ENCODE results near the gene CEMIP2. TPM values are rescaled to one million over a fixed set of nuclear protein-coding genes. Genes with fewer than 3 reads are reported as not detected.
"Not testable (repeated sequence)": the region's sequence is repeated elsewhere in the genome, so short reads cannot be mapped to it uniquely, and the experiment has no call there.

The CEMIP2 gene
- total RNA-seq, 3 donors from 2014 or later = 63.6 to 124 (median 99.3) TPM

GRCh38 chr9:71812385-71812784 is 44.1 kb upstream of the CEMIP2 start:
- ATAC-seq (no peak), DNase-seq (no peak)
- H3K4me3 ChIP-seq = no peak overlapping the region
- no peaks in the 10 kb centered on the region for H3K4me1 ChIP-seq (ENCODE audit: low read depth)
- intact Hi-C loops (cut with DNase I, micrococcal nuclease) = no loop called here
- no peaks in the 10 kb centered on the region for H3K36me3 ChIP-seq (ENCODE audit: low read depth)
- TF ChIP-seq CTCF (IDR thresholded peaks at IDR 0.05) = no peak
- H3K9me3 ChIP-seq = no peaks in the 10 kb centered on the region

- Histone ChIP-seq H3K9me3 (no peaks in the 10 kb centered on the region), H3K4me3 (no peak overlapping the region), H3K36me3 (ENCODE audit: low read depth) (no peaks in the 10 kb centered on the region), H3K4me1 (ENCODE audit: low read depth) (peaks cover 5% of the 10 kb centered on the region)
- TF ChIP-seq CTCF (IDR thresholded peaks at IDR 0.05) = no peak
- ATAC-seq (no peak), DNase-seq (no peak)
- intact Hi-C loops (cut with DNase I, micrococcal nuclease) = loop anchor here in 1 of 2 donors (10.0 kb wide), 1 partner anchor 217 kb away; no protein-coding TSS in a partner anchor
These were observed 39.8 kb upstream of the CEMIP2 start for GRCh38 chr9:71808068-71808467.

- TF ChIP-seq CTCF (IDR thresholded peaks at IDR 0.05) = peak; percentile 63
These were observed 38.6 kb upstream of the CEMIP2 start for GRCh38 chr9:71806901-71807307.

GRCh38 chr9:71805096-71805495 is 36.8 kb upstream of the CEMIP2 start:
- intact Hi-C loops (cut with DNase I, micrococcal nuclease) = loop anchor here in 1 of 2 donors (10.0 kb wide), 1 partner anchor 220 kb away; no protein-coding TSS in a partner anchor
- H3K9me3 ChIP-seq; ATAC-seq; H3K4me1 ChIP-seq (ENCODE audit: low read depth); H3K36me3 ChIP-seq (ENCODE audit: low read depth); DNase-seq; H3K4me3 ChIP-seq: not testable (repeated sequence)

More at GRCh38 chr9:71806901-71807307, 38.6 kb upstream of the CEMIP2 start:
- H3K36me3 ChIP-seq (ENCODE audit: low read depth) = no peaks in the 10 kb centered on the region
- H3K4me1 ChIP-seq (ENCODE audit: low read depth) = peaks cover 5% of the 10 kb centered on the region
- no peaks in the 10 kb centered on the region for H3K9me3 ChIP-seq
- intact Hi-C loops (cut with DNase I, micrococcal nuclease) = loop anchor here in 1 of 2 donors (10.0 kb wide), 1 partner anchor 218 kb away; no protein-coding TSS in a partner anchor
- no peak overlapping the region for H3K4me3 ChIP-seq
- DNase-seq (peak in 2 of 3 donors; percentile 44 to 71), ATAC-seq (peak; percentile 96)

- Histone ChIP-seq H3K36me3 (ENCODE audit: low read depth) (no peaks in the 10 kb centered on the region), H3K9me3 (no peaks in the 10 kb centered on the region), H3K4me3 (no peak overlapping the region), H3K4me1 (ENCODE audit: low read depth) (peaks cover 3% of the 10 kb centered on the region)
- TF ChIP-seq CTCF (IDR thresholded peaks at IDR 0.05) = no peak
- ATAC-seq (no peak), DNase-seq (no peak)
- intact Hi-C loops (cut with DNase I, micrococcal nuclease) = loop anchor here in 1 of 2 donors (10.0 kb wide), 1 partner anchor 223 kb away; no protein-coding TSS in a partner anchor
These were observed 33.5 kb upstream of the CEMIP2 start for GRCh38 chr9:71801826-71802225.

- intact Hi-C loops (cut with DNase I, micrococcal nuclease) = no loop called here
- Histone ChIP-seq H3K9me3 (no peaks in the 10 kb centered on the region), H3K36me3 (ENCODE audit: low read depth) (no peaks in the 10 kb centered on the region), H3K4me3 (no peak overlapping the region), H3K4me1 (ENCODE audit: low read depth) (no peaks in the 10 kb centered on the region)
- ATAC-seq (no peak), DNase-seq (no peak)
- no peak for TF ChIP-seq CTCF (IDR thresholded peaks at IDR 0.05)
These were observed 29.0 kb upstream of the CEMIP2 start for GRCh38 chr9:71797266-71797665.
